Measurements from ENCODE around the gene KIR3DL1.
"Not testable (repeated sequence)": the region's sequence is repeated elsewhere in the genome, so short reads cannot be mapped to it uniquely, and the experiment has no call there.

The KIR3DL1 gene

DNA sequence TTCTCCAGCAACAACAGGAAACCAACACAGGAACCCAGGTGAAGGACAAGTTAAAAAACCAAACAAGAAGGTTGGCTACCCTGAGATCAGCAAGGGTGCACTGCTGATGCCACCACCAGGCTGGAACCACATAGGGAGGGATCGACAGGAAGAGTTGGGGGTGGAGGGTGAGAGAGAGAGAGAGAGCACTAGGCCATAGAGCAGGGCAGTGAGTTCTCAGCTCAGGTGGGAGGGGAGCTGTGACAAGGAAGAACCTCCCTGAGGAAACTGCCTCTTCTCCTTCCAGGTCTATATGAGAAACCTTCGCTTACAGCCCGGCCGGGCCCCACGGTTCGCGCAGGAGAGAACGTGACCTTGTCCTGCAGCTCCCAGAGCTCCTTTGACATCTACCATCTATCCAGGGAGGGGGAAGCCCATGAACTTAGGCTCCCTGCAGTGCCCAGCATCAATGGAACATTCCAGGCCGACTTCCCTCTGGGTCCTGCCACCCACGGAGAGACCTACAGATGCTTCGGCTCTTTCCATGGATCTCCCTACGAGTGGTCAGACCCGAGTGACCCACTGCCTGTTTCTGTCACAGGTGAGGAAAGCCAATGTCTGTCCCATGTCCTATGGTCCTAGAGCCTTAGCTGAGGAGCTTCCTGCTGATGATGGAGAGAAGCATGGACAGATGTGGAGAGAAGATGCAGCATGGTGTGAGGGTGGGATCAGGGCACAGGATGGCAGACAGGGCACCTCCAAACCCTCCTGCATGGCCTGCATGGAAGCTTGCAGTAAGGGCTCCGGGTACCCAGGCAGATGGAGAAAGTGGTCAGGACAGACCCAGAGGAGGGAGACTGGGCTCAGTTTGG lies 10.4 kb upstream of the KIR3DL1 start:
- DNase-seq (ENCODE audit: low read depth, low spot score) = no peak
- H3K4me3 ChIP-seq (ENCODE audit: low read length) = no peak overlapping the region

DNA sequence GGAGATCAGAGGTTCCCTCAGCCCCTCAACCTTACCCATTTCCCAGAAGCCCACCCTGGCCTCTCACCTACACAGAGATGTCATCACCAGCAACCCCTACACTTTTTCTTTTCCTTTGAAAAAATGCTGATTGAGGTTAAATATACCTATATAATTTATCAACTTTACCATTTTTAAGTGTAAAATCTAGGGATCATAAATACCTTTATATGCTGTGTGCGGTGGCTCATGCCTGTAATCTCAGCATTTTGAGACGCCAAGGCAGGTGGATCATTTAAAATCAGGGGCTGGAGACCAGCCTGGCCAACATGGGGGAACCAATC lies 9.8 kb upstream of the KIR3DL1 start:
- no peak for DNase-seq (ENCODE audit: low read depth, low spot score)

GRCh38 chr19:54814571-54814970 lies 1.7 kb upstream of the KIR3DL1 start:
- H3K4me3 ChIP-seq (ENCODE audit: low read length); DNase-seq (ENCODE audit: low read depth, low spot score): not testable (repeated sequence)

More for the DNA sequence above, 9.8 kb upstream of the KIR3DL1 start:
- no peak overlapping the region for H3K4me3 ChIP-seq (ENCODE audit: low read length)

DNA sequence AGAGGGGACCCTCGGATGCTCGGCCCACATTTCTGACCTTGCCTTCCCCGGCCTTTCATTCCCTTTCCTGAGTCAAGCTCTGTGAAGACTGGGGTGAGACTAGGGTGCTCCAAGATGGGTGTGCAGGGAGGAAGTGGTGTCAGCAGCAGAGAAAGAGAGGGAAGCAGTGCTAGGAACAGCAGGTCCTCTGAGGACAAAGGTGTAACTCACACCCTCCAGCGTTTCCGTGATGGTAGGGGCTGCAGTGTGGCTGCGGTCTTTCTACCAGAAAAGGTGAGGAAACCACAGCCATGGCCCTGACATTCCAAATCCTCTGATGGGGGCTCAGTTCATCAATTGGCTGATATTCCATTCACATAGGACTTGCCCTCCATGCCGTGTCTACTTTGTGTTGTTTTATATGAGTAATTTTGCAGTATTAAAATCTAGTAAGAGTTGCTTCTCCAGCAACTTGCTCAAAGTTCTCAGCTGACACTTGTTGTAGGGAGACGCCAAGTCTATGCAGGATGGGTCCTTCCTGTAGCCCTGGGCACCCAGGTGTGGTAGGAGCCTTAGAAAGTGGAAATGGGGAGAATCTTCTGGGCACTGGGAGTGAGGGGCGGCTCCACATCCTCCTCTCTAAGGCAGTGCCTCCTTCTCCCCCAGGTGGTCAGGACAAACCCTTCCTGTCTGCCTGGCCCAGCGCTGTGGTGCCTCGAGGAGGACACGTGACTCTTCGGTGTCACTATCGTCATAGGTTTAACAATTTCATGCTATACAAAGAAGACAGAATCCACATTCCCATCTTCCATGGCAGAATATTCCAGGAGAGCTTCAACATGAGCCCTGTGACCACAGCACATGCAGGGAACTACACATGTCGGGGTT lies 1.6 kb downstream of the KIR3DL1 start:
- DNase-seq (ENCODE audit: low read depth, low spot score) = no peak
- H3K4me3 ChIP-seq (ENCODE audit: low read length) = no peak overlapping the region

- not testable (repeated sequence) for H3K4me3 ChIP-seq (ENCODE audit: low read length)
These were observed 8.1 kb downstream of the KIR3DL1 start for GRCh38 chr19:54824416-54824815.

DNA sequence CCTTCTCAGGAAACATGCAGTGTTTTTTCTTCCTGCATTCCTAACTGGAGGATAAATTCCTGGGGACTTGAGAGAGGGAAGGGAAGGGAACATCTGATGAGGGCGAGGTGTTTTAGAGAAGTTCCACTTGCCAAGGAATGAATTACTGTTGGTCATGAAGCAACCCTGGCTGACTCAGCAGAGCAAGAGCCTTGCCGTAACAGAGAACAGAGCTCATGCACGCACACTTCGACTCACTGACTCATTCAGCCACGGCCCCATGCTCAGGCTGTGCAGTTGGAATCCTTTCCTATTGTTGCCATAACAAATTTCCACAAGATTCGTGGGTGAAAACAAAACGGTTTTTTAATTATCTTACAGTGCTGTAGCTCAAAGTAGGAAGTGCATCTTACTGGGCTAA lies 9.1 kb downstream of the KIR3DL1 start:
- not testable (repeated sequence) for H3K4me3 ChIP-seq (ENCODE audit: low read length); DNase-seq (ENCODE audit: low read depth, low spot score)

More at GRCh38 chr19:54824416-54824815, 8.1 kb downstream of the KIR3DL1 start:
- DNase-seq (ENCODE audit: low read depth, low spot score) = not testable (repeated sequence)

GRCh38 chr19:54828064-54828463 lies 11.8 kb downstream of the KIR3DL1 start:
- H3K4me3 ChIP-seq (ENCODE audit: low read length); DNase-seq (ENCODE audit: low read depth, low spot score): not testable (repeated sequence)

- not testable (repeated sequence) for H3K4me3 ChIP-seq (ENCODE audit: low read length); DNase-seq (ENCODE audit: low read depth, low spot score)
These were observed 16.2 kb downstream of the KIR3DL1 start, which contains the start of gene KIR2DS4 for GRCh38 chr19:54832496-54832895. TSS of gene KIR2DS4 (plus strand) at chr19:54832676.

DNA sequence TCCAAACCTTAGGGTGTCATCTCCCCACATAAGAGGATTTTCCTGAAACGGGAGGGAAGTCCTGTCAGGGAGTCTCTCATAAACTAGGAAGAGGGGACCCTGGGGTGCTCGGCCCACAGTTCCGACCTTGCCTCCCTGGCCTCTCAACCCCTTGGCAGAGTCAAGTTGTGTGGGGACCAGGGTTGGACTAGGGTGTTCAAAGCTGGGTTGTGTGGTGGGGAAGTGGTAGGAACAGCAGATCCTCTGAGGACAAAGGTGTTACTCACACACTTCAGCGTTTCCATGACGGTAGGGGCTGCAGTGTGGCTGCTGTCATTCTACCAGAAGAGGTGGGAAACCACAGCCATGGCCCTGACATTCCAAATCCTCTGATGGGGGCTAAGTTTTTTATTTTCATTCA lies 18.9 kb downstream of the KIR3DL1 start:
- not testable (repeated sequence) for DNase-seq (ENCODE audit: low read depth, low spot score); H3K4me3 ChIP-seq (ENCODE audit: low read length)

- not testable (repeated sequence) for DNase-seq (ENCODE audit: low read depth, low spot score); H3K4me3 ChIP-seq (ENCODE audit: low read length)
These were observed 21.3 kb downstream of the KIR3DL1 start for GRCh38 chr19:54837522-54837921.

DNA sequence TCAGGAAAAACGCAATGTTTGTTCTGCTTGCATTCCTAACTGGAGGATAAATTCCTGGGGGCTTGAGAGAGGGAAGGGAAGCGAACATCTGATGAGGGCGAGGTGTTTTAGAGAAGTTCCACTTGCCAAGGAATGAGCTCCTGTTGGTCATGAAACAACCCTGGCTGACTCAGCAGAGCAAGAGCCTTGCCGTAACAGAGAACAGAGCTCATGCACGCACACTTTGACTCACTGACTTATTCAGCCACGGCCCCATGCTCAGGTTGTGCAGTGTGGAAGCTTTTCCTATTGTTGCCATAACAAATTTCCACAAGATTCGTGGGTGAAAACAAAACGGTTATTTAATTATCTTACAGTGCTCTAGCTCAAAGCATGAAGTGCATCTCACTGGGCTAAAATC lies 26.9 kb downstream of the KIR3DL1 start:
- H3K4me3 ChIP-seq (ENCODE audit: low read length); DNase-seq (ENCODE audit: low read depth, low spot score): not testable (repeated sequence)

DNA sequence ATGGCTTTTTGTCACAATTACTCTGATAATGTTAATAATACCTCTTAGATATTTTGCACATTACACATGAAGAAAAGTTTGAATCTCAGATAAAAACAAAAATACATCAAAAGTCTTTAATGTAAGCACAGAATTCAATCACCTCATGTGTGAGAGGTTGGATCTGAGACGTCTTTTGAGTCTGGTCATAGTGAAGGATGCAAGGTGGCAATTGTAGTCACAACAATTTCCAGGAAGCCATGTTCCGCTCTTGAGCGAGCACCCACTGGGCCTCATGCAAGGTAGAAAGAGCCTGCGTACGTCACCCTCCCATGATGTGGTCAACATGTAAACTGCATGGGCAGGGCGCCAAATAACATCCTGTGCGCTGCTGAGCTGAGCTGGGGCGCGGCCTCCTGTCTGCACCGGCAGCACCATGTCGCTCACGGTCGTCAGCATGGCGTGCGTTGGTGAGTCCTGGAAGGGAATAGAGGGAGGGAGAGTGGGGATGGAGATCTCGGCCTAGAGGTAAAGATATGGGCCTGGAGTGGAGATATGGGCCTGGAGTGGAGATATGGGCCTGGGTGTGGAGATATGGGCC lies 33.9 kb downstream of the KIR3DL1 start, which contains the start of gene KIR3DL2:
Gene KIR3DL2, plus strand, starts transcription at position 383 of the 580 bp plus-strand sequence. Its CDS starts 33 bp downstream, at position 416.
- H3K4me3 ChIP-seq (ENCODE audit: low read length); DNase-seq (ENCODE audit: low read depth, low spot score): not testable (repeated sequence)

DNA sequence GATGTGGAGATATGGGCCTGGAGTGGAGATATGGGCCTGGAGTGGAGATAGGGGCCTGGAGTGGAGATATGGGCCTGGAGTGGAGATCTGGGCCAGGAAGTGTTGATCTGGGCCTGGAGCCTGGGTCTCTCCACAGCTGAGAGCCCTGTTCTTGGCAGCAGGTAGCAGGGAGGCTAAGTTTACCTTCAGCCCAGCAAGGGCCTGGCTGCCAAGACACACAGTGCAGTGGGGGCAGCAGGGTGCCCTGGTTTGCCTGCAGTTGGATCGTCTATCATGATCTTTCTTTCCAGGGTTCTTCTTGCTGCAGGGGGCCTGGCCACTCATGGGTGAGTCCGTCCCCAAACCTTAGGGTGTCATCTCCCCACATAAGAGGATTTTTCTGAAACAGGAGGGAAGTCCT lies 34.7 kb downstream of the KIR3DL1 start:
- H3K4me3 ChIP-seq (ENCODE audit: low read length) = no peak overlapping the region
- no peak for DNase-seq (ENCODE audit: low read depth, low spot score)

DNA sequence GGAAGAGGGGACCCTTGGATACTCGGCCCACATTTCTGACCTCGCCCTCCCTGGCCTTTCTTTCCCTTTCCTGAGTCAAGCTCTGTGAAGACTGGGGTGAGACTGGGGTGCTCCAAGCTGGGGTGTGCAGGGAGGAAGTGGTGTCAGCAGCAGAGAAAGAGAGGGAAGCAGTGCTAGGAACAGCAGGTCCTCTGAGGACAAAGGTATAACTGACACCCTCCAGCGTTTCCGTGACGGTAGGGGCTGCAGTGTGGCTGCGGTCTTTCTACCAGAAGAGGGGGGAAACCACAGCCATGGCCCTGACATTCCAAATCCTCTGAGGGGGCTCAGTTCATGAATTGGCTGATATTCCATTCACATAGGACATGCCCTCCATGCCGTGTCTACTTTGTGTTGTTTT lies 35.1 kb downstream of the KIR3DL1 start:
- peak; percentile 20 for DNase-seq (ENCODE audit: low read depth, low spot score)
- H3K4me3 ChIP-seq (ENCODE audit: low read length) = no peak overlapping the region

DNA sequence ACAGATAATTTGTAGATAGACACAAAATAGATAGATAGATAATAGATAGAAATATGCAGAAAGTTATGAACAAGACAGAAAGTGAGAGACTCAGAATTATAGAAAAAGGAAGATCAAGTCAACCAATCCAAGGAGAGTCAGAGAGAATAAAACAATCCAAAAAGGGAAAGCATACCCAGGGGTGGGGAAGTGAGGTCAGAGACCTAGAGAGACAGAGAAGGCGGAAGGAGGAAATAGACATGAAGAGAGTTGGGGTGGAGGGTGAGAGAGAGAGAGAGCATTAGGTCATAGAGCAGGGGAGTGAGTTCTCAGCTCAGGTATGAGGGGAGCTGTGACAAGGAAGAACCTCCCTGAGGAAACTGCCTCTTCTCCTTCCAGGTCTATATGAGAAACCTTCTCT lies 39.0 kb downstream of the KIR3DL1 start:
- DNase-seq (ENCODE audit: low read depth, low spot score); H3K4me3 ChIP-seq (ENCODE audit: low read length): not testable (repeated sequence)

DNA sequence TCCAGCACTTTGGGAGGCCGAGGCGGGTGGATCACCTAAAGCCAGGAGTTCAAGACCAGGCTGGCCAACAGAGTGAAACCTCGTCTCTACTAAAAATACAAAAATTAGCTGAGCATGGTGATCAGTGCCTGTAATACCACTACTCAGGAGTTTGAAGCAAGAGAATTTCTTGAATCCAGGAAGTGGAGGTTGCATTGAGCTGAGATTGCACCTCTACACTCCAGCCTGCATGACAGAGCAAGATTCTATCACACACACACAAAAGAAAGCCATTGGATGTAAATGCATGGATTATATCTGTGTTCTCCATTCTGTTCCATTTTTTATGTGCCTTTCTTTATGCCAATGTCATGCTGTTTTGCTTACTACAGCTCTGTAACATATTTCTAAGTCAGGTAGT lies 42.2 kb downstream of the KIR3DL1 start:
- H3K4me3 ChIP-seq (ENCODE audit: low read length) = not testable (repeated sequence)

GRCh38 chr19:54859421-54859820 lies 43.2 kb downstream of the KIR3DL1 start:
- H3K4me3 ChIP-seq (ENCODE audit: low read length); DNase-seq (ENCODE audit: low read depth, low spot score): not testable (repeated sequence)

More for the DNA sequence above, 42.2 kb downstream of the KIR3DL1 start:
- DNase-seq (ENCODE audit: low read depth, low spot score) = not testable (repeated sequence)

GRCh38 chr19:54863459-54863858 lies 47.2 kb downstream of the KIR3DL1 start:
- DNase-seq (ENCODE audit: low read depth, low spot score); H3K4me3 ChIP-seq (ENCODE audit: low read length): not testable (repeated sequence)

- no peak overlapping the region for H3K4me3 ChIP-seq (ENCODE audit: low read length)
- DNase-seq (ENCODE audit: low read depth, low spot score) = no peak
These were observed 55.4 kb downstream of the KIR3DL1 start for GRCh38 chr19:54871696-54872095.
